RKO (cell line): ENCODE results near the gene FAM13A.

ENCODE experiments used
- DNase-seq: peaks from one replicate; pipeline ENCODE4 v3.0.0-alpha.2; 2016; ENCODE audit warnings: low spot score

FAM13A gene

GRCh38 chr4:88775026-88775425, 282.0 kb downstream of the FAM13A start:
- DNase-seq, result no peak

GRCh38 chr4:88771883-88772450, 285.0 kb downstream of the FAM13A start:
- DNase-seq, result no peak

- DNase-seq, result peak; percentile 79
Measured at GRCh38 chr4:88765729-88766128, 291.3 kb downstream of the FAM13A start.

- DNase-seq, result no peak
Measured at GRCh38 chr4:88763075-88763474, 293.9 kb downstream of the FAM13A start.

GRCh38 chr4:88761861-88762523, 295.0 kb downstream of the FAM13A start:
- DNase-seq, result no peak

- no peak for DNase-seq
Measured at GRCh38 chr4:88761342-88761741, 295.6 kb downstream of the FAM13A start.

GRCh38 chr4:88759895-88760290, 297.1 kb downstream of the FAM13A start:
- DNase-seq, result no peak

- no peak for DNase-seq
Measured at GRCh38 chr4:88759039-88759894, 297.7 kb downstream of the FAM13A start.

GRCh38 chr4:88758264-88758663, 298.7 kb downstream of the FAM13A start:
- peak; percentile 4 for DNase-seq

GRCh38 chr4:88757776-88758175, 299.2 kb downstream of the FAM13A start:
- DNase-seq, result no peak

GRCh38 chr4:88757067-88757466, 299.9 kb downstream of the FAM13A start:
- DNase-seq, result no peak

GRCh38 chr4:88756149-88756548, 300.8 kb downstream of the FAM13A start:
- DNase-seq, result no peak

GRCh38 chr4:88755454-88755853, 301.5 kb downstream of the FAM13A start:
- DNase-seq, result no peak

- DNase-seq, result no peak
Measured at GRCh38 chr4:88754796-88755195, 302.2 kb downstream of the FAM13A start.

GRCh38 chr4:88753658-88754571, 303.1 kb downstream of the FAM13A start:
- no peak for DNase-seq

- no peak for DNase-seq
Measured at GRCh38 chr4:88752754-88753153, 304.2 kb downstream of the FAM13A start.

GRCh38 chr4:88752076-88752463, 304.9 kb downstream of the FAM13A start:
- no peak for DNase-seq

- DNase-seq, result no peak
Measured at GRCh38 chr4:88751258-88752075, 305.5 kb downstream of the FAM13A start.

GRCh38 chr4:88750369-88750768, 306.6 kb downstream of the FAM13A start:
- no peak for DNase-seq

GRCh38 chr4:88747351-88747750, 309.6 kb downstream of the FAM13A start:
- DNase-seq, result no peak

- DNase-seq, result no peak
Measured at GRCh38 chr4:88746206-88746605, 310.8 kb downstream of the FAM13A start.
